ENCODE measurements around the gene CARS2. TPM values are rescaled to one million over a fixed set of nuclear protein-coding genes. Genes with fewer than 3 reads are reported as not detected.

Gene CARS2
- total RNA-seq, 1 experiment from 2014 or later: 41.9 TPM

- H2BK120ac ChIP-seq (ENCODE audit: low read depth, low read length, poor library complexity, severe bottlenecking): no peak overlapping the region
- WGBS (ENCODE audit: extremely low coverage, insufficient read length, low lambda C conversion rate): no CpG with 5 or more reads among the region's 14 CpGs
- H3K9me3 ChIP-seq (ENCODE audit: control insufficient read depth, low read depth, low read length): no peaks in the 10 kb centered on the region
- H3K36me3 Mint-ChIP-seq (ENCODE audit: insufficient read depth in 1 of 3, low read depth in 3 of 3): peaks cover 8 to 37% (median 33%) of the 10 kb centered on the region in 3 experiments
- DNase-seq: no peak
- no peaks in the 10 kb centered on the region for H3K27me3 ChIP-seq (ENCODE audit: insufficient read depth, low read length)
- peaks cover 2 to 8% of the 10 kb centered on the region in 2 experiments for H3K4me1 Mint-ChIP-seq
- H3K79me1 ChIP-seq (ENCODE audit: insufficient read depth, low read depth, low read length, poor library complexity, severe bottlenecking): no peaks in the 10 kb centered on the region
- no peak overlapping the region for H3K23ac ChIP-seq (ENCODE audit: insufficient read length, low read depth, low read length)
- H4K20me1 ChIP-seq (ENCODE audit: control insufficient read depth, insufficient read depth, insufficient read length): peaks cover 2% of the 10 kb centered on the region
- H2AK5ac ChIP-seq (ENCODE audit: insufficient read length, low read length): no peak overlapping the region
- no peak overlapping the region for H4K8ac ChIP-seq (replicated peaks; ENCODE audit: insufficient read length, low read depth, low read length)
- no peak for TF ChIP-seq CTCF (conservative IDR thresholded peaks at IDR 0.05)
- no peak overlapping the region for H2BK5ac ChIP-seq (ENCODE audit: insufficient read length, low read length)
- H3K18ac ChIP-seq (ENCODE audit: insufficient read length, low read depth, low read length): no peak overlapping the region
- no peaks in the 10 kb centered on the region for H3K79me2 ChIP-seq (ENCODE audit: insufficient read depth, low read length)
- no peak overlapping the region for H4K91ac ChIP-seq (ENCODE audit: insufficient read length, low read depth, low read length)
- H3T11ph ChIP-seq (ENCODE audit: low read length): no peak overlapping the region
- H3K23me2 ChIP-seq (ENCODE audit: insufficient read length, low read depth, low read length, poor library complexity, severe bottlenecking): no peaks in the 10 kb centered on the region
- peak overlapping the region in 1 of 3 experiments; percentile 4; a peak in 1 of 7 replicates for H3K27ac Mint-ChIP-seq
- no peak overlapping the region for H3K56ac ChIP-seq (ENCODE audit: insufficient read length, low read depth, low read length)
- H2AFZ ChIP-seq (ENCODE audit: low read length): no peak overlapping the region
- H2BK12ac ChIP-seq (ENCODE audit: insufficient read length, low read depth, low read length): no peak overlapping the region
- H4K5ac ChIP-seq (ENCODE audit: insufficient read length, low read depth, low read length): no peak overlapping the region
- no peaks in the 10 kb centered on the region for H3K4me1 ChIP-seq (ENCODE audit: insufficient read depth, low read length)
- no peak overlapping the region for H3K27ac ChIP-seq (ENCODE audit: insufficient read length, low read depth, low read length)
- no peaks in the 10 kb centered on the region for H3K27me3 Mint-ChIP-seq (ENCODE audit: low read depth)
- H3K14ac ChIP-seq (ENCODE audit: insufficient read depth, low read length): no peak overlapping the region
- no peak overlapping the region for H3K4me3 Mint-ChIP-seq
- no peak overlapping the region for H3K4ac ChIP-seq (ENCODE audit: low read depth, low read length)
- no peak overlapping the region for H3K4me2 ChIP-seq (ENCODE audit: insufficient read depth, insufficient read length, low read length)
- H2BK15ac ChIP-seq (ENCODE audit: low read depth, low read length): no peak overlapping the region
- peaks cover 6 to 7% of the 10 kb centered on the region in 2 experiments for H3K9me3 Mint-ChIP-seq
- H2BK20ac ChIP-seq (ENCODE audit: low read depth, low read length, poor library complexity, severe bottlenecking): no peak overlapping the region
- H3K9ac ChIP-seq (ENCODE audit: extremely low read depth, insufficient read length, low read length): no peak overlapping the region
These were observed 52.6 kb downstream of the CARS2 start for GRCh38 chr13:110653271-110653670.
